Measurements from ENCODE around the gene WDR6.

WDR6 gene

DNA sequence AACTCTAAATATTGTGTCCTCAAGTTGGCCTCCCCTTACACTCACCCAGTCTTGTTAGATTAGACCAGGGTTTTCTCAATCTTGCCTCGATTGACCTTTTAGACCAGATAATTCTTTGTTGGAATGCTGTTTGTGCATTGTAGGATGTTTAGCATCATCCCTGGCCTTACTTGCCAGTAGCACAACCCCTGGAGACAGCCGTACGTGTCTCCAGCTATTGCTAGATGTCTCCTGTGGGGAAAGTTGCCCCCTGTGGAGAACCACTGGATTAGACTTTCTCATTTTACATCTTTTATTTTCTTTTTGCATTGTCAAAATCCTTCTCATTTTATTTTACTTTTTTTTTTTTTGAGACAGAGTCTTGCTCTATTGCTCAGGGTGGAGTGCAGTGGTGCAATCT lies 2.2 kb downstream of the WDR6 start:
- in situ Hi-C loops (cut with MboI; ENCODE audit: low pct_unique_long_range_greater_than_20kb, low sequenced_read_pairs) = no loop called here

GRCh38 chr3:49012441-49013017 lies 5.3 kb downstream of the WDR6 start:
- DNase-seq = no peak
- in situ Hi-C loops (cut with MboI; ENCODE audit: low pct_unique_long_range_greater_than_20kb, low sequenced_read_pairs) = no loop called here

More for the DNA sequence above, 2.2 kb downstream of the WDR6 start:
- DNase-seq = no peak

GRCh38 chr3:49013113-49013737 lies 6.0 kb downstream of the WDR6 start:
- no peak for DNase-seq
- in situ Hi-C loops (cut with MboI; ENCODE audit: low pct_unique_long_range_greater_than_20kb, low sequenced_read_pairs) = no loop called here

- DNase-seq = peak; percentile 64
Measured at GRCh38 chr3:49013738-49014660, 6.8 kb downstream of the WDR6 start.

GRCh38 chr3:49015072-49015471 lies 7.9 kb downstream of the WDR6 start:
- DNase-seq = no peak
- in situ Hi-C loops (cut with MboI; ENCODE audit: low pct_unique_long_range_greater_than_20kb, low sequenced_read_pairs) = no loop called here

More at GRCh38 chr3:49013738-49014660, 6.8 kb downstream of the WDR6 start:
- in situ Hi-C loops (cut with MboI; ENCODE audit: low pct_unique_long_range_greater_than_20kb, low sequenced_read_pairs) = no loop called here

DNA sequence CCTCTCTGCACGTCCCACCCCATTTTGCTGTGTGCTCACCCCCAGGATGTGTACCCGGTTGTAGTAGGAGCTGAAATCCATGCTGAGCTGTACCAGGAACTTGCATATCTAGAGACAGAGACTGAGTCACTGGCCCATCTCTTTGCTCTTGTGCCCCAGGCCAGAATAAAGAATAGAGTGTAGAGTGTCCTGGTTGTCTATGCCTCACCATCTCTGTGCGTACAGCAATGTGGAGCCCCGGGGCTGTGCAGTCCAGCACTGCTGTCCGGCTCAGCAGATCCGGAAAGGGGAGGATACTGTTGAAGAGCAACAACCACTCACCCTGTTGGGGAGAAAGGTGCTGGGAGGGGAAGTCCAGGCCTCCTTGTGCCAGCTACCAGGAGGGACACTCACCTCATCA lies 8.6 kb downstream of the WDR6 start:
- in situ Hi-C loops (cut with MboI; ENCODE audit: low pct_unique_long_range_greater_than_20kb, low sequenced_read_pairs) = no loop called here
- no peak for DNase-seq

- no peak for DNase-seq
- in situ Hi-C loops (cut with MboI; ENCODE audit: low pct_unique_long_range_greater_than_20kb, low sequenced_read_pairs) = no loop called here
Measured at GRCh38 chr3:49016414-49017228, 9.4 kb downstream of the WDR6 start.

- DNase-seq = no peak
- in situ Hi-C loops (cut with MboI; ENCODE audit: low pct_unique_long_range_greater_than_20kb, low sequenced_read_pairs) = no loop called here
Measured at GRCh38 chr3:49017229-49017970, 10.2 kb downstream of the WDR6 start.

GRCh38 chr3:49017971-49018706 lies 10.9 kb downstream of the WDR6 start, which contains the start of gene DALRD3:
TSS of gene DALRD3 (minus strand) at chr3:49018580. CDS start at chr3:49018564, 16 bp downstream.
- in situ Hi-C loops (cut with MboI; ENCODE audit: low pct_unique_long_range_greater_than_20kb, low sequenced_read_pairs) = no loop called here
- peak; percentile 81 for DNase-seq

- in situ Hi-C loops (cut with MboI; ENCODE audit: low pct_unique_long_range_greater_than_20kb, low sequenced_read_pairs) = no loop called here
- no peak for DNase-seq
Measured at GRCh38 chr3:49018707-49019006, 11.5 kb downstream of the WDR6 start.

DNA sequence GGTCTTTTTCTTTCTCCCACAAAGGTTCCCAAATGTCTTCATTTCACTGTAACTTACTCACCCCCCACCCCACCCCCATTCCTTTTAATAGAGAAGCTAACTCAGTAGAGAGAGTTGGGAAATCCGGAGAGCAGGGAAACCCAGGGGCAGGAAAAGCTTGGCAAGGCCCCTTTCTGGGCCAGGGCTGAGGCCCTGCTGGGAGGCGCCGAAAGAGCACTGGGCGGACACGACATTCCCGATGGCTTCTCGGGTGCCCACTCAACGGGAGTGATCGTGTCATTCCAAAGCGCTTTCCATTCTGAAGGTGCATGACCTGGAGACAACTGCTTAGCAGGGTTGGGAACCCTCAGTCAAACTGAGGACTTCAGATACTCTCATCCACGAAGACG lies 12.7 kb downstream of the WDR6 start:
- no peak for DNase-seq
- in situ Hi-C loops (cut with MboI; ENCODE audit: low pct_unique_long_range_greater_than_20kb, low sequenced_read_pairs) = no loop called here

GRCh38 chr3:49020330-49021212 lies 13.4 kb downstream of the WDR6 start:
- in situ Hi-C loops (cut with MboI; ENCODE audit: low pct_unique_long_range_greater_than_20kb, low sequenced_read_pairs) = no loop called here

DNA sequence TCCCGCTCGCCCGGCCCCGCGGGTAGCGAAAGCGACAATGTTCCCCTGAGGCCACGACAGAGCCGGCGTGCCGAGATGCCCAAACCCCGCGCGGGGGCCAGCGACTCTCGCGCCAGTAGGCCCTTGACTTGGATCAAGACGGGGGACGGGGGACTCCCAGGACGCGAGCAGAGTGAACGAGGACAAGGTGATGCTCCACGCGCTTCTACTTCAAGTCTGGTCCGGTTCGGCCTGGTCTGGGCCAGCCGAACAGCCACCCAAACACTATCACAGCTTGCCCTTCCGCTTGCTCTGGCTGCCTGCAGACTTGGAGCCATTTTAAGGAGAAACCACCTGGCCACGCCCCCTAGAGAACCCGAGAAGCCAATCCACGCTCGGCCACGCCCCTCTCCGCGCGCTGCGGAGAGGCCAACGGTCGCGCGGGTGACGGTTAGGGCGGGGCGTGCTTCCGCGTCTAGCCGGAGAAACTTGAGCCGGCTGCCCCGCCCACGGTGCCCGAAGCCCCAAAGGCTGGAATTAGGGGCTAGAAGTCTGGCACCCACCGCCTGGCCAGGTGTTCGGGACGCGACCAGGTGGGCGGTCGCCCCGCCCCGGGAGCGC lies 14.1 kb downstream of the WDR6 start:
- DNase-seq = peak; percentile 99
- in situ Hi-C loops (cut with MboI; ENCODE audit: low pct_unique_long_range_greater_than_20kb, low sequenced_read_pairs) = no loop called here

More at GRCh38 chr3:49020330-49021212, 13.4 kb downstream of the WDR6 start:
- peak; percentile 69 for DNase-seq

DNA sequence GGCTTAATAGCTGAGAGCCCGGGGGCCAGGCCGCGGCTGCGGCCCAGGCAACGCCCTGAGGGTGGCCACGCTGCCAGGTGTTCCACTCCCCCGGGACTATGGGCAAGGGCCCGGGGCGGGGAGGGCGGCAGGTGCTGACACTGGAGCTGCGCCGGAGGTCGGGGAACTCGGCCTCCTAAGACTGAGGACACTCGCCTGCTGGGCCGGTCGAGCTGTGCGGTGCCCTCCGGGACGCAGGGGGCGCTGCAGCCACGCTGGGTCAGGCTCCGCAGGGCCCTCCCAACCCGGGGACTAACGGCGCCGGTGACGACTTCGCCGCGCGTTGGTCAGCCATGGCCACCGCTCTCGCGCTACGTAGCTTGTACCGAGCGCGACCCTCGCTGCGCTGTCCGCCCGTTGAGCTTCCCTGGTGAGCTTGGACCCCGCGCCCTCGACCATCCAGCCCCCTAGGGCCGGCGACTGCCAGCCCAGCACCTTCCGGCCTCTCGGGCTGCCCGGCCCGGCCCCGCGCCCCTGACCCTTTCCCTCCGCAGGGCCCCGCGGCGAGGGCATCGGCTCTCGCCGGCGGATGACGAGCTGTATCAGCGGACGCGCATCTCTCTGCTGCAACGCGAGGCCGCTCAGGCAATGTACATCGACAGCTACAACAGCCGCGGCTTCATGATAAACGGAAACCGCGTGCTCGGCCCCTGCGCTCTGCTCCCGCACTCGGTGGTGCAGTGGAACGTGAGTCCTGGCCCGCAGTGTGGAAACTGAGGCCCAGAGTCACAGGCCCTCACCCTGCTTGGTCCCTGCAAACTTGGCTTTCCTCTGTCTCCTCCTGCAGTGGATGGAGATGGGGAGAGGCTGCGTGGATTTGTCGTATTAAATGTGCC lies 14.9 kb downstream of the WDR6 start, which contains the start of gene NDUFAF3:
TSS of gene NDUFAF3 (plus strand) at position 309 of the 875 bp plus-strand sequence. CDS start at position 333, 24 bp downstream.
- peak; percentile 89 for DNase-seq
- in situ Hi-C loops (cut with MboI; ENCODE audit: low pct_unique_long_range_greater_than_20kb, low sequenced_read_pairs) = no loop called here

DNA sequence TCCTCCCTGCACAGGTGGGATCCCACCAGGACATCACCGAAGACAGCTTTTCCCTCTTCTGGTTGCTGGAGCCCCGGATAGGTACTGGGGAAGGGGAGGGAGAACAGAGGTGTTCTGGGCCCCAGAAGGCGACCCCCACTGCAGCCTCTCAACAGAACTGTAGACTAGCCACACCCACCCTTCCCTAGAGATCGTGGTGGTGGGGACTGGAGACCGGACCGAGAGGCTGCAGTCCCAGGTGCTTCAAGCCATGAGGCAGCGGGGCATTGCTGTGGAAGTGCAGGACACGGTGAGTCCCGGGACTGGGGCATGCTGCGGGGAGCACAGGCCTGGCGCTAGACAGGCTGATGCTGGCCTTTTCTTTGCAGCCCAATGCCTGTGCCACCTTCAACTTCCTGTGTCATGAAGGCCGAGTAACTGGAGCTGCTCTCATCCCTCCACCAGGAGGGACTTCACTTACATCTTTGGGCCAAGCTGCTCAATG lies 15.5 kb downstream of the WDR6 start:
- peak; percentile 44 for DNase-seq
- in situ Hi-C loops (cut with MboI; ENCODE audit: low pct_unique_long_range_greater_than_20kb, low sequenced_read_pairs) = no loop called here

DNA sequence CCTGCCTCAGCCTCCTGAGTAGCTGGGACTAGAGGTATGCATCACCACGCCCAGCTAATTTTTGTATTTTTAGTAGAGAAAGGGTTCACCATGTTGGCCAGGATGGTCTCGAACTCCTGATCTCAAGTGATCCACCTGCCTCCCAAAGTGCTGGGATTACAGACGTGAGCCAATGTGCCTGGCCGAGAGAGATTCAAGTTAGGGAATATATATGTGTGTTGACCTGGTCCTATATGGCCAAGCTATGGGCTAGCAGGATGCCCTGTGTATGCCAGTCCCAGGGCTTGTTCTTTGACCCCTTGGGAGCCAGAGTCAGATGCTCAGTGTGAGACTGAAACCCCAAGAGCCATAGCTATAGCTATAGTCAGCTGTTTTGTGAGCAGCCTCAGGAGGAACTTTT lies 16.6 kb downstream of the WDR6 start:
- in situ Hi-C loops (cut with MboI; ENCODE audit: low pct_unique_long_range_greater_than_20kb, low sequenced_read_pairs) = no loop called here

More for the DNA sequence above, 16.6 kb downstream of the WDR6 start:
- no peak for DNase-seq

Data from KBM-7 (cell line).